GM12891 (cell line): ENCODE results near the gene THOP1.

Experiments used
- POLR2A ChIP-seq: IDR thresholded peaks from 2 replicates; pipeline ENCODE4 v1.6.1; 2011; ENCODE audit warnings: low read depth, low read length, control low read depth
- POLR2AphosphoS5 ChIP-seq: IDR thresholded peaks from 2 replicates; pipeline ENCODE4 v1.6.1; 2011; ENCODE audit warnings: low read depth, low read length, control low read depth
- TAF1 ChIP-seq: IDR thresholded peaks from 2 replicates; pipeline ENCODE4 v1.6.1; 2011; ENCODE audit warnings: low read depth, low read length, control low read depth

DNA sequence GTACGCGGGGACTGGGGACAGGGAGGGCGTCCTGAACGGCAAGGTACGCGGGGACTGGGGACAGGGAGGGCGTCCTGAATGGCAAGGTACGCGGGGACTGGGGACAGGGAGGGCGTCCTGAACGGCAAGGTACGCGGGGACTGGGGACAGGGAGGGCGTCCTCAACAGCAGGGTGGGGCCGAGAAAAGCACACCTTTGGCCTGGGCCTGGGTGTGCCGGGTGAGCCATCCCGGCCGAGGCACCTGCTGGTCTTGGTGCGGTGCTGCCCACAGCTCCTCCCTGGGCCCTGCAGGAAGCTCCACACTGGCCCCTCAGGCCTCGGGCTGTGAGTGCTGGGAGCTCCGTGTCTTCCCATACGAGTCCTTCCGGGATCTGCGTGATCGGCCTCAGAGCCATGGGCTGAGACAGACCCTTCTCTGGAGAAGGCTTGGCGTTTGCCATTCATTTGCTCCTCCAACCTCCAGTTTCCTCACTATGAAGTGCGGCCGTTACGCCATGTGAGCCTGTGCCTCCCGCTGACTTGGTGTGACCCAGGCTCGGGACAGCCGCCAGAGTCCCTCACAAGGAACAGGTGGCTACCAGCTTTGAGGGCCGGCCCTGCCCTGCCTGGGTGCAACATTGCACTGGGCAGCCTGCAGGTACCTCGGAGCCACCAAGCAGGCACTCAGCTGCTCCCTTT is 26.6 kb downstream of the THOP1 start:
- TF ChIP-seq POLR2AphosphoS5 (no peak), POLR2A (no peak), TAF1 (no peak)
